Spleen (tissue), 7 donors: ENCODE measurements around the gene PGBD5.
A peak's percentile ranks its signal among the peaks of the same experiment; 100 is the strongest.

Experiments
- CTCF ChIP-seq, 11 experiments: fragments of 200-600 bp in 7 of 11; fragments of 450-650 bp in 4 of 11; sonication (generic) in 4 of 11; IDR thresholded peaks in 8 of 11; conservative IDR thresholded peaks in 3 of 11; 1 replicate in 7 of 11; 2 replicates in 4 of 11; pipeline versions ENCODE4 v1.4.0 to v1.8.0; 2016 to 2021; ENCODE audit warnings: antibody characterized with exemption in 11 of 11, inconsistent platforms in 4 of 11, mild to moderate bottlenecking in 1 of 11
- POLR2A ChIP-seq, 3 donors: fragments of 450-650 bp; IDR thresholded peaks; one replicate each; pipeline ENCODE4 v1.5.1; 2017; ENCODE audit warnings: antibody characterized with exemption in 3 of 3, mild to moderate bottlenecking in 1 of 3
- POLR2AphosphoS5 ChIP-seq, 3 donors: sonication (generic); formaldehyde crosslinking; IDR thresholded peaks; one replicate each; pipeline ENCODE4 v1.5.1; 2017; ENCODE audit warnings: antibody characterized with exemption in 3 of 3
- donor health status: DM: no; HTN: no; CAD: no; lungs with moderate emphysema.
- donor health status: DM: no; HTN: no; CAD: no.
- donor health status: DM: no; HTN: no; CAD: no.

- peak in 1 of 3 donors; percentile 35 for TF ChIP-seq POLR2AphosphoS5 (IDR thresholded peaks at IDR 0.05)
- no peak for TF ChIP-seq CTCF (IDR thresholded peaks at IDR 0.05 in 8 of 11, conservative IDR thresholded peaks at IDR 0.05 in 3 of 11)
- TF ChIP-seq POLR2A (IDR thresholded peaks at IDR 0.05) = no peak
Measured at GRCh38 chr1:230270559-230271281, 155.4 kb downstream of the PGBD5 start.
